HCT116 (cell line): Measurements from ENCODE around the gene SLC25A47.

Experiments used
- EZH2phosphoT487 ChIP-seq: fragments of 200-600 bp; IDR thresholded peaks from 2 replicates; pipeline ENCODE4 v1.6.1; 2018; ENCODE audit warnings: antibody characterized with exemption, borderline replicate concordance
- JUND ChIP-seq: IDR thresholded peaks from 2 replicates; pipeline ENCODE4 v1.6.1; 2012
- POLR2A ChIP-seq: IDR thresholded peaks from 2 replicates; pipeline ENCODE4 v1.7.0; 2011; ENCODE audit warnings: borderline replicate concordance; ENCODE audit not compliant: insufficient read depth, insufficient read length; ENCODE audit errors: extremely low read depth
- POLR2AphosphoS5 ChIP-seq: IDR thresholded peaks from 2 replicates; pipeline ENCODE4 v1.6.1; 2011; ENCODE audit warnings: mild to moderate bottlenecking, low read depth, low read length, moderate library complexity
- ZNF274 ChIP-seq: fragments of 200-500 bp; sonication (Bioruptor generic); IDR thresholded peaks from 2 replicates; pipeline ENCODE4 v1.6.1; 2014; ENCODE audit warnings: mild to moderate bottlenecking, low read depth, low read length, inconsistent platforms
- TF ChIP-seq, protein P1 (sequence below), 3 experiments: fragments of 200-600 bp in 1 of 3; sonication (generic) in 1 of 3; IDR thresholded peaks in 2 of 3; conservative IDR thresholded peaks in 1 of 3; 2 replicates each; pipeline ENCODE4 v1.5.1; 2012 to 2017; ENCODE audit warnings: low read depth in 2 of 3, low read length in 2 of 3, antibody characterized with exemption in 1 of 3, borderline replicate concordance in 1 of 3, control low read depth in 1 of 3, mild to moderate bottlenecking in 1 of 3, mixed read lengths in 1 of 3, mixed run types in 1 of 3, moderate library complexity in 1 of 3; ENCODE audit not compliant: insufficient read depth in 1 of 3
- TF ChIP-seq, protein P2 (sequence below): IDR thresholded peaks from 2 replicates; pipeline ENCODE4 v1.6.1; 2012

DNA sequence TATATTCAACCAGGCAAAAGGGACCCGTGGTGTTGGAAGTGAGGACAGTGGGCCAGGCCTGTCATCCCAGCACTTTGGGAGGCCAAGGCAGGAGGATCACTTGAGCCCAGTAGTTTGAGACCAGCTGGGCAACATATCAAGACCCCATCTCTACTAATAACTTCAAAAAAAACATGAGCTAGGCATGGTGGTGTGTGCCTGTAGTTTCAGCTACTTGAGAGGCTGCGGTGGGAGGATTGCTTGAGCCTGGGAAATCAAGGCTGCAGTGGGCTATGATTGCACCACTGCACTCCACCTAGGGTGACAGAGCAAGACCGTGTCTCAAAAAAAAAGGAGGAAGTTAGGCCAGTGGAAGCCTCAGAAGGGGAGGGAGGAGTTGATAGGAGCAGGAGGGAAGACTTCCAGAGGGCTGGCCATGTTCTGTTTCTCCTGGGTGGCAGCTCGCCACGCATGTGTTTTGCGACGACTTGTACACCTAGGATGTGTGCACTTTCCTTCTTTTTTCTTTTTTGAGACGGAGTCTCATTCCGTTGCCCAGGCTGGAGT, 27.0 kb upstream of the SLC25A47 start:
- TF ChIP-seq, protein P1, sequence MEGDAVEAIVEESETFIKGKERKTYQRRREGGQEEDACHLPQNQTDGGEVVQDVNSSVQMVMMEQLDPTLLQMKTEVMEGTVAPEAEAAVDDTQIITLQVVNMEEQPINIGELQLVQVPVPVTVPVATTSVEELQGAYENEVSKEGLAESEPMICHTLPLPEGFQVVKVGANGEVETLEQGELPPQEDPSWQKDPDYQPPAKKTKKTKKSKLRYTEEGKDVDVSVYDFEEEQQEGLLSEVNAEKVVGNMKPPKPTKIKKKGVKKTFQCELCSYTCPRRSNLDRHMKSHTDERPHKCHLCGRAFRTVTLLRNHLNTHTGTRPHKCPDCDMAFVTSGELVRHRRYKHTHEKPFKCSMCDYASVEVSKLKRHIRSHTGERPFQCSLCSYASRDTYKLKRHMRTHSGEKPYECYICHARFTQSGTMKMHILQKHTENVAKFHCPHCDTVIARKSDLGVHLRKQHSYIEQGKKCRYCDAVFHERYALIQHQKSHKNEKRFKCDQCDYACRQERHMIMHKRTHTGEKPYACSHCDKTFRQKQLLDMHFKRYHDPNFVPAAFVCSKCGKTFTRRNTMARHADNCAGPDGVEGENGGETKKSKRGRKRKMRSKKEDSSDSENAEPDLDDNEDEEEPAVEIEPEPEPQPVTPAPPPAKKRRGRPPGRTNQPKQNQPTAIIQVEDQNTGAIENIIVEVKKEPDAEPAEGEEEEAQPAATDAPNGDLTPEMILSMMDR (IDR thresholded peaks at IDR 0.05 in 2 of 3, conservative IDR thresholded peaks at IDR 0.05 in 1 of 3; ENCODE audit: borderline replicate concordance in 1 of 3, insufficient read depth in 1 of 3, low read depth in 2 of 3, low read length in 2 of 3) = no peak
- TF ChIP-seq POLR2A (no peak), POLR2AphosphoS5 (no peak), EZH2phosphoT487 (no peak), JUND (no peak), ZNF274 (no peak)
- TF ChIP-seq, protein P2, sequence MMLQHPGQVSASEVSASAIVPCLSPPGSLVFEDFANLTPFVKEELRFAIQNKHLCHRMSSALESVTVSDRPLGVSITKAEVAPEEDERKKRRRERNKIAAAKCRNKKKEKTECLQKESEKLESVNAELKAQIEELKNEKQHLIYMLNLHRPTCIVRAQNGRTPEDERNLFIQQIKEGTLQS = no peak
